ENCODE measurements around the gene CUTC.

Gene CUTC

DNA sequence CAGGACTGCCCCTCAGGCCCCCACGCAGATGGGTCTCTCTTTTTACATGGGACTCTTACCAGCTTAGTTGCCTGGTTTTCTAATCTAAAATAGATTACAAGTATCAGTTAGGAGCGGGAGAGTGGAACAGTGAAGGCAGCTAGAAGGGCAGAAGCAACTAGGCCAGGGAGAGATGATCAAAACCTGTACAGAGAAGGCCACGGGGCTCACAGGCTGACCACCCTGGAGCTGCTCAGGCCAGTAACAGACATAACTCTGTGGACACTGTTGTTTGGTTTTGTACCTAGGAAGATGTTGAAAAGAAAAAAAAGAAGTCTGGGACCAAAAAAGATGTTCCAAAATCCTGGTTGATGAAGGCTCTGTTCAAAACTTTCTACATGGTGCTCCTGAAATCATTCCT, 66.9 kb downstream of the CUTC start:
- CTCF ChIA-PET = interaction anchor here (1.0 to 2.0 kb wide), 3 partner anchors 10 to 247 kb away, joined by 4 to 10 read pairs (median 4); no protein-coding TSS in a partner anchor

DNA sequence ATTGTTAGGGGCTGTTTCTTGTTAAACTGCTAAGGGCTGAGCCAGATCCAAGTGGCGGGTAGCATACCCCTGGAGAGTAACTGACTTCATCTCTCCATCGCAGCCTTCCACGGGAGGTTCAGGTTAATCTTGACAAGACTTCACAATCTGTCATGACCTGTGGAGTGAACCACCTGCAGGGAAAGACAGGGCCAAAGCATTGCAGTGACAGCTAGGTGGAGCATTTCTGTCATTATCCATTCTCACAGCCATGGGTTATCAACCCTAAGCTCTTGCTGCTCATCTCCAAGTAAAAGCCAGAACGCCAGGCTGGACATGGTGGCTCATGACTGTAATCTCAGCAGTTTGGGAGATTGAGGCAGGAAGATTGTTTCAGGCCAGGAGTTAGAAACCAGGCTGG, 67.6 kb downstream of the CUTC start:
- DNase-seq (ENCODE audit: low read depth, low spot score) = no peak
- ChIA-PET POLR2A (no interaction called here), CTCF (interaction anchor here (0.9 to 2.0 kb wide), 3 partner anchors 11 to 47 kb away, joined by 3 to 10 read pairs (median 3); no protein-coding TSS in a partner anchor)
- H3K4me3 ChIP-seq (ENCODE audit: low read depth, low read length) = no peak overlapping the region
- TF ChIP-seq, protein P1, sequence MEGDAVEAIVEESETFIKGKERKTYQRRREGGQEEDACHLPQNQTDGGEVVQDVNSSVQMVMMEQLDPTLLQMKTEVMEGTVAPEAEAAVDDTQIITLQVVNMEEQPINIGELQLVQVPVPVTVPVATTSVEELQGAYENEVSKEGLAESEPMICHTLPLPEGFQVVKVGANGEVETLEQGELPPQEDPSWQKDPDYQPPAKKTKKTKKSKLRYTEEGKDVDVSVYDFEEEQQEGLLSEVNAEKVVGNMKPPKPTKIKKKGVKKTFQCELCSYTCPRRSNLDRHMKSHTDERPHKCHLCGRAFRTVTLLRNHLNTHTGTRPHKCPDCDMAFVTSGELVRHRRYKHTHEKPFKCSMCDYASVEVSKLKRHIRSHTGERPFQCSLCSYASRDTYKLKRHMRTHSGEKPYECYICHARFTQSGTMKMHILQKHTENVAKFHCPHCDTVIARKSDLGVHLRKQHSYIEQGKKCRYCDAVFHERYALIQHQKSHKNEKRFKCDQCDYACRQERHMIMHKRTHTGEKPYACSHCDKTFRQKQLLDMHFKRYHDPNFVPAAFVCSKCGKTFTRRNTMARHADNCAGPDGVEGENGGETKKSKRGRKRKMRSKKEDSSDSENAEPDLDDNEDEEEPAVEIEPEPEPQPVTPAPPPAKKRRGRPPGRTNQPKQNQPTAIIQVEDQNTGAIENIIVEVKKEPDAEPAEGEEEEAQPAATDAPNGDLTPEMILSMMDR (IDR thresholded peaks at IDR 0.05; ENCODE audit: insufficient read depth, low read length, missing control alignments) = no peak

More for the DNA sequence above, 66.9 kb downstream of the CUTC start:
- POLR2A ChIA-PET = no interaction called here
- TF ChIP-seq, protein P1 (IDR thresholded peaks at IDR 0.05; ENCODE audit: insufficient read depth, low read length, missing control alignments) = no peak
- DNase-seq (ENCODE audit: low read depth, low spot score) = no peak
- H3K4me3 ChIP-seq (ENCODE audit: low read depth, low read length) = no peak overlapping the region

DNA sequence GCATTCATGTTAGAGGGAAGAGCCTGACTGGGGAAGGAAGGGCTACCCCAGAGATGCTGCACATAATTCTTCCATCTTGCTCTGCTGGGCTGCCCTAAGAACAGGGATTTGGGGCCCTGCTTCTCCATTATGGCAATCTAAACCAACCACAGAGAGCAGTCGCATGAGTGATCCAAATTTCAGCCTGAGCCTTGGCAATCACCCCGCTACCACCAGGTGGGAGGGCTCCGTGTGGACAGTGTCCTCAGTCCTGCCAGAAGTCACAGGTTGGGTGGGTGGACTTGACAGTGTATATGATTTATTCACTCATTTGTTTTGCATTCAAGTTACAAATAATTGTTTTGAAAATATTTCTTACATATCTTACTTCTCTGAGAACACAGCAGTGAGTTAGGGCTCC, 72.4 kb downstream of the CUTC start:
- TF ChIP-seq, protein P1 (IDR thresholded peaks at IDR 0.05; ENCODE audit: insufficient read depth, low read length, missing control alignments) = no peak
- ChIA-PET CTCF (interaction anchor here (0.9 kb wide), 1 partner anchor 18 kb away, joined by 3 read pairs; no protein-coding TSS in a partner anchor), POLR2A (no interaction called here)
- H3K4me3 ChIP-seq (ENCODE audit: low read depth, low read length) = no peak overlapping the region
- no peak for DNase-seq (ENCODE audit: low read depth, low spot score)

DNA sequence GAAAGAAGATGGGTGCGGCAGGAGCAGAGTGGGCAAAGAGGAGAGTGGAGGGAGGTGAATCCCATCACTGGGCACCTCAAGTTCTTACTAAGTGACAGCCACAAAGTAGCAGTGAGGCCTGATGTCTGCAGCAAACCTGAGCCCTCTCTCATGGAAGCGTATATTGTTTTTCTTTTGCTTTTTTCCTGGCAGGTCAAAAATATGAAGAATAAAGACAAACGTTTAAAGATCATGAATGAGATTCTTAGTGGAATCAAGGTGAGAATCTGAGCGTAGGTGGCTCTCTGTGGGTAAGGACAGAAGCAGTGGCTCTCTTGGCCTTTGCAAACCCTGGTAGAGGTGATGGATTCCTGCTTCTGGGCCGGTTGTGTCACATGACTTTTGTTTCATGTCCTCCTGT, 73.2 kb downstream of the CUTC start:
- POLR2A ChIA-PET = no interaction called here

More for the DNA sequence above, 73.2 kb downstream of the CUTC start:
- CTCF ChIA-PET = interaction anchor here (1.1 kb wide), 1 partner anchor 13 kb away, joined by 3 read pairs; no protein-coding TSS in a partner anchor
- TF ChIP-seq, protein P1 (IDR thresholded peaks at IDR 0.05; ENCODE audit: insufficient read depth, low read length, missing control alignments) = no peak
- H3K4me3 ChIP-seq (ENCODE audit: low read depth, low read length) = no peak overlapping the region
- no peak for DNase-seq (ENCODE audit: low read depth, low spot score)

Measured in AG04449 (cell line).